Testis (tissue), 2 donors: ENCODE results near the gene MGAT5B.

Source experiments
- CTCF ChIP-seq, 3 experiments: fragments of 450-650 bp in 2 of 3; fragments of 200-600 bp in 1 of 3; sonication (generic) in 1 of 3; IDR thresholded peaks; one replicate each; pipeline ENCODE4 v1.5.1; 2016 to 2019; ENCODE audit warnings: antibody characterized with exemption in 3 of 3, mild to moderate bottlenecking in 2 of 3, moderate library complexity in 1 of 3
- POLR2A ChIP-seq: fragments of 450-650 bp; IDR thresholded peaks from one replicate; pipeline ENCODE4 v1.6.1; 2017; ENCODE audit warnings: antibody characterized with exemption, mild to moderate bottlenecking, moderate library complexity

GRCh38 chr17:76940738-76941350 lies 72.6 kb downstream of the MGAT5B start:
- no peak for TF ChIP-seq CTCF (IDR thresholded peaks at IDR 0.05)
- TF ChIP-seq POLR2A: no peak
